DMS53 treated with DMSO at 0.1 percent for 48 hours (cell line): ENCODE measurements around the gene NMU.
"Not testable (repeated sequence)": the region's sequence is repeated elsewhere in the genome, so short reads cannot be mapped to it uniquely, and the experiment has no call there.

Source experiments
- DNase-seq: peaks from one replicate; lab custom pipeline; 2025; ENCODE audit not compliant: unreplicated experiment; lab: John Stamatoyannopoulos, UW

NMU gene

GRCh38 chr4:55625835-55626234 is 10.3 kb downstream of the NMU start:
- no peak for DNase-seq

GRCh38 chr4:55624063-55624462 is 12.0 kb downstream of the NMU start:
- DNase-seq: not testable (repeated sequence)

DNA sequence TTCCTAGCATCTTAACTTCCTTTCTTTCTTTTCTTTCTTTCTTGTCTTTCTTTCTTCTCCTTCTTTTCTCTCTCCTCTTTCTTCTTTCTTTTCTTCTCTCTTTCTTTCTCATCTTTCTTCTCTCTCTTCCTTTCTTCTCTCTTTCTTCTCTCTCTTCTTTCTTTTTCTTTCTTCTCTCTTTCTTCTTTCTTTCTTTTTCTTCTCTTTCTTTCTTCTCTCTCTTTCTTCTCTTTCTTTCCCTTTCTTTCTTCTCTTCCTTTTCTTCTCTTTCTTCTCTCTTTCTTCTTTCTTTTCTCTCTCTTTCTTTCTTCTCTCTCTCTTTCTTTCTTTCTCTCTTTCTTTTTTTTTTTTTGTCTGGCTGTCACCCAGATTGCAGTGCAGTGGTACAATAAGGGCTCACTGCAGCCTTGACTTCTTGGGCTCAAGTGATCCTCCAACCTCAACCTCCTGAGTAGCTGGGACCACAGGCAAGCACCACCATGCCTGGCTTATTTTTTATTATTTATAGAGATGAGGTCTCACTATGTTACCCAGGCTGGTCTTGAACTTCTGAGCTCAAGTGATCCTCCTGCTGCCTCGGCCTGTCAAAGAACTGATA is 17.5 kb downstream of the NMU start:
- DNase-seq: no peak

DNA sequence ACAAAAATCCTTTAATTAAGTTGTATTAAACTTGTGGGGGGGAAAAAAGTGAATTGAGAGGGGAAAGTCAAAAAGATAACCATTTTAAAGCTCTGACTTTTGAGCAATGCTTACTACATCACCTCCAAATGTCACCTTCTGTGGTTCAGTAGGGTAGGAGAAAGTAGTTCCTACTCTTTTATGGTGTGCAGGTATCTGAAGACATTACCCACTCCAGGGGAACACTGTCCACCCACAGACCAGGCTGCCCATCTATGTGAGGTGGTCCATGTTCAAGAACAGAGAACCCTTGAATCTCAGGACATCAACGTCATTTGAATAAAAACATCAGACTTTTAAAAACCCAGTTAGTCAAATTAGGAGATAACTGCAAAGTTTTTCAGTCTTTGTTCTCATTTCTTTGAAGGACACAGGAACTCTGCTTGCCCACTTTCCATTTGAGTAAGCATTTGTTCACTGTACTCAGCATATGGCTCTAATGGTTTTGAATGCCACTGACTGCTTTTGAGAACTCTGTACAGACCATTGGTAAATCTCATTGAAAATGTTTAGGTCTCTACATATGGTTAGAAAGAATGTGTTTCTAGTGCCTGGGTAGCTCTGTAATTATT is 18.4 kb downstream of the NMU start:
- no peak for DNase-seq

GRCh38 chr4:55615008-55615407 is 21.1 kb downstream of the NMU start:
- DNase-seq: no peak

DNA sequence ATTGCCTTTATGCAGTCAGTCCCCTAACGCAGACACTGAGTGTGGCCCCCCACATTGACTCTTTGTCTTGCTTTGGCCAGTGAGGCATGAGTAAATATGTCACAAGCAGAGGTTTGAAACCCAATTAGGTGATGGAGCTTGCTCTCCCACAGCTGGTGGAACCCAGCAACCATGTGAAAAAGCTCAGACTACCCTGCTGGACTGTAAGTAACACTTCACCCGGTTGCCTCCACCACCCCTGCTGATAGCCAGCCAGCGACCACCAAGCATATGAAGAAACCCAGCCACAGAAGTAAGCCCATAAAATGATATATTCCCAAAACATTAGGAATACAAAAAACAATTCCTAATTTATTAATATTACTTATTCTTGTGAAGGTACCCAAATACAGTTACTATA is 22.5 kb downstream of the NMU start:
- no peak for DNase-seq

GRCh38 chr4:55612341-55612740 is 23.8 kb downstream of the NMU start:
- DNase-seq: no peak

GRCh38 chr4:55611358-55612059 is 24.6 kb downstream of the NMU start:
- DNase-seq: no peak

DNA sequence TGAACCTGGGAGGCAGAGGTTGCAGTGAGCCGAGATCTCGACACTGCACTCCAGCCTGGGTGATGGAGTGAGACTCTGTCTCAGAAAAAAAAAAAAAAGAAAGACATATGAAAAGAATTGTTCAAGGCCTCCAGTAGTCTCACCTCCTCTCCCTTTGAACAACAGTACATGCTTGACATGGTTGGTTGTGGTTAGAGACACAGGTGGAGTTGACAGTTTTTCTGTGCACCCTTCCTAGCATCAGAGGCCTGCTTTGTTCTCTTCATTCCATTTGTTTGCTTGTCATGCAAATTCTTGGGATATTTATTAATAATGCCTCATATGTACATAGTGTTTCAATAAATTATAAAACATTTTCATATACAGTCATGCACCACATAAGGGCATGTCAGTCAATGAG is 25.7 kb downstream of the NMU start:
- DNase-seq: no peak

GRCh38 chr4:55609393-55609866 is 26.7 kb downstream of the NMU start:
- no peak for DNase-seq

- DNase-seq: no peak
These were observed 27.5 kb downstream of the NMU start for GRCh38 chr4:55608591-55608990.

DNA sequence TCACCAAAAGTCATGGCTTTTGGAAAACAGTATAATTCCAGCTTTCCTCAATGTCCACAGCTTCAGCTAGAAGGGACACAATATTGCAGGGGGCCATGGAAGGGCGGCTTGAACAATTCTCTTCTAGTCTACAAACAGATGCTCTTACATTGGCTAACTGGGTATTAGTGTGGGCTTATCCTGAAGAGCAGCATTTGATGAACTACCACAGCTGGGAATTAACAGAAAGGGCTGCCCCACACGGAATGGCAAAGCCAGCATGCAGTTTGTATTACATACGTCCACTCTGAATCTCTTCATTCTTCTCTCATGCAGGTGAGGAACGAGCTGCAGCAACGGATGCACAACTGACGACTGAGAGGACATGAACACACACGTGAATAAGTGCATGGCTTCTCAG is 31.1 kb downstream of the NMU start:
- DNase-seq: no peak

DNA sequence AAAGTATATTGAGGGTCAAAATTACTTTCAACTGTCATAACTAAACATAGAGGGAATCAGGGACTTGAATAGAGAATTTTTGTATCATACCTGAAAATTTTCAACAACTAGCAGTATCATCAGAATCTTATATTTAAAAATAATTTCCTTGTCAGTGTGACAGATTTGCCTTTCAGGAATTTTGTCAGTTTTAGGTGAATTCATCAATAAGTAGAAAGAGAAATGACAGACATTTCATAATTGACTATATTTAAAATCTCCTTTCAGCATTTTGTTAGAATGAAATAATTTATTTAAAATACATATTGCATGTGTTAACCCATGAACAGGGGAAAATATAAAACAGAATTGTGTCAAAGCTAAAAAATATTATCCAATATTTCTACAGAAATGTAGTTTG is 35.5 kb downstream of the NMU start:
- no peak for DNase-seq

- no peak for DNase-seq
These were observed 37.5 kb downstream of the NMU start for GRCh38 chr4:55598641-55599040.

GRCh38 chr4:55592014-55592413 is 44.1 kb downstream of the NMU start, which contains the start of gene PDCL2:
PDCL2 (minus strand) TSS chr4:55592245; CDS start chr4:55592109, 136 bp downstream.
- DNase-seq: peak; percentile 4

DNA sequence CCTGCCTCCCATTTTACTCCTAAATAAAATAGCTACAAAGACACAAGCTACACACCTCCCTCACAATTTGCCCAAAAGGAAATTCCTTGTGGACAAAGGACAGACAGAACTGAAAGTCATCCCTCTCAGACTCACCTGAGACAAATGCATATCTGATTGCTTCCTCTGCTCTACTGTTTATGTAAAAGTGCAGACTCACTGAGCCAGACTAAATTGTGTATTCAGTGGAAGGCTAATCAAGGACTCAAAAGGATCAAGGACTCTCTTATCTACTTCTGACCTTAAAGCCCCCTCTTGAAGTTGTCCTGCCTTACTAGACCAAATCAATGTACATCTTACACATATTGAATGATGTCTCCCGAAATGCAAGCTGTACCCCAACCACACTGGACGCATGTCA is 47.9 kb downstream of the NMU start:
- no peak for DNase-seq

DNA sequence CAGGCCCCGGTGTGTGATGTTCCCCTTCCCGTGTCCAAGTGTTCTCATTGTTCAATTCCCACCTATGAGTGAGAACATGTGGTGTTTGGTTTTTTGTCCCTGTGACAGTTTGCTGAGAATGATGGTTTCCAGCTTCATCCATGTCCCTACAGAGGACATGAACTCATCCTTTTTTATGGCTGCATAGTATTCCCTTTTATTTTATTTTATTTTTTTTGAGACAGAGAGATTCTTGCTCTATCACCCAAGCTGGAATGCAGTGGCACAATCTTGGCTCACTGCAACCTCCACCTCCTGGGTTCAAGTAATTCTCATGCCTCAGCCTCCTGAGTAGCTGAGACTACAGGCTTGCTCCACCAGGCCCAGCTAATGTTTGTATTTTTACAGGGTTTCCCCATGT is 53.3 kb downstream of the NMU start:
- not testable (repeated sequence) for DNase-seq

GRCh38 chr4:55578341-55579010 is 57.6 kb downstream of the NMU start:
- no peak for DNase-seq

GRCh38 chr4:55575513-55575912 is 60.6 kb downstream of the NMU start:
- no peak for DNase-seq

DNA sequence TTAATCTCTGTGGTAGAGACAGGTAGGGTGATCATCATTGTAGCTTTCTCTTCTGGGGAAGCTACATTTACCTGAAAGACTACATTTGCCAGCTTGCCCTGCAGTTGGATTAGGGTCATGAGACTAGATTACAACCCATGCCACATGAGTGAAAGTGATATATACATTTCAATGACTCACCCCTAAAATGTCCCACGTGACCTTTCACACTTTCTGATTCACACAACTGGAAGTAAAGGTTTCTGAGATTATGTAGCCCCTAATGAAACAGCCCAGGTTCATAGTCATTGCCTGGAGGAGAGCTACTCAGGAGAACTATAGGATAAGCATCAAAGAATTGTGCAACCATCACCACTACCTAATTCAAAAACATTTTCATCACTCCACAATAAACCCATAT is 61.8 kb downstream of the NMU start:
- no peak for DNase-seq

DNA sequence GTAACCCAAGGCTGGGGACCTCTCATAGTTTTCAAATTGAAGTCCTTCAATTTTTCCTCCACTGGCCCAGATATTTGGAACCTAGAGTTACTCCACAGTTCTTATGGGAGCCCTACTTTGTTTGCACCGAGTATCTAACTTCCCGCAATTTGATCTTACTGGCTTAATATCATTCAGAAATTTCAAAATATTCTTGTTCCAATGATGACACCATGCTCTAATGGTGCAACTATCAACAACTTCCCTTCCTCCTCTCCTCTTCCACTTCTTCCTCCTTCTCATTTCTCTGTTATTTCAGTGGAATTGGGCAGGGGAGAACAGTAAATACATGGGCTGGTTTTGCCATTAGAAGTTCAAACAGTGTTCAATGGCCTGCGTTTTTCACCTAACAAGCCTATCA is 64.3 kb downstream of the NMU start:
- no peak for DNase-seq
